ENCODE data around the gene NTNG1.

DNA sequence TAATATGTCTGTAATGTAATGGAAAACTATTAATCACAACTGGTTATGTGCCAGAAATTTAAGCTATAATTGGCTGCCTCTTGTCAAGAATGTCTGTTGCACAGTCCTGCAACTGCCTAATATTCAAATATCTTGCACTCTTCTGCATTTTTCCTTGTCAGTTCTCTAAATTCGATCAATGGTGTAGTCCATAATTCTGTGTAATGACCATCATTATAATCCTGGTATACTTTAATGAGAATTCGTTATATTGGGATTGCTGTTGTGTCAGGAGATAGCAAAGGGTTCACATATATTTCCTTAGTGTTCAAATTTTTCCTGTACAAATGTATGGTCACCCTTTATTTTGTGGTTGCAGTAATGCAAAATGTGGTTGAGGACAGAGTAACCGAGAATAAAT, 4.8 kb downstream of the NTNG1 start:
- TF ChIP-seq, protein P1, sequence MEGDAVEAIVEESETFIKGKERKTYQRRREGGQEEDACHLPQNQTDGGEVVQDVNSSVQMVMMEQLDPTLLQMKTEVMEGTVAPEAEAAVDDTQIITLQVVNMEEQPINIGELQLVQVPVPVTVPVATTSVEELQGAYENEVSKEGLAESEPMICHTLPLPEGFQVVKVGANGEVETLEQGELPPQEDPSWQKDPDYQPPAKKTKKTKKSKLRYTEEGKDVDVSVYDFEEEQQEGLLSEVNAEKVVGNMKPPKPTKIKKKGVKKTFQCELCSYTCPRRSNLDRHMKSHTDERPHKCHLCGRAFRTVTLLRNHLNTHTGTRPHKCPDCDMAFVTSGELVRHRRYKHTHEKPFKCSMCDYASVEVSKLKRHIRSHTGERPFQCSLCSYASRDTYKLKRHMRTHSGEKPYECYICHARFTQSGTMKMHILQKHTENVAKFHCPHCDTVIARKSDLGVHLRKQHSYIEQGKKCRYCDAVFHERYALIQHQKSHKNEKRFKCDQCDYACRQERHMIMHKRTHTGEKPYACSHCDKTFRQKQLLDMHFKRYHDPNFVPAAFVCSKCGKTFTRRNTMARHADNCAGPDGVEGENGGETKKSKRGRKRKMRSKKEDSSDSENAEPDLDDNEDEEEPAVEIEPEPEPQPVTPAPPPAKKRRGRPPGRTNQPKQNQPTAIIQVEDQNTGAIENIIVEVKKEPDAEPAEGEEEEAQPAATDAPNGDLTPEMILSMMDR (IDR thresholded peaks at IDR 0.05) = no peak
- TF ChIP-seq POLR2A (IDR thresholded peaks at IDR 0.05) = no peak
- TF ChIP-seq EP300 (IDR thresholded peaks at IDR 0.05) = no peak
- TF ChIP-seq POLR2AphosphoS5 (IDR thresholded peaks at IDR 0.05) = no peak

All from suprapubic skin (tissue), 4 donors.